Pancreas (tissue), 10 donors: ENCODE data around the gene METTL27. TPM values are rescaled to one million over a fixed set of nuclear protein-coding genes. Genes with fewer than 3 reads are reported as not detected.

ENCODE experiments used
- ATAC-seq, 4 donors: fragments of 200-7000 bp; cut with Tn5 transposase; one replicate each; pipeline versions ENCODE4 v1.8.0 to v1.9.1; 2020; ENCODE audit warnings: mild to moderate bottlenecking in 4 of 4, moderate library complexity in 4 of 4
- DNase-seq, 6 donors: peaks; one replicate each; pipeline ENCODE4 v3.0.0-alpha.2; 2020
- FAIRE-seq: peaks from 2 replicates; lab custom pipeline; 2012; peaks lifted over from hg19 to GRCh38; lab: Jason Lieb, UNC
- H3K27ac ChIP-seq, 4 donors: fragments of 200-600 bp; sonication (generic); 1 replicate in 3 of 4; 2 replicates in 1 of 4; pipeline versions ENCODE4 v1.5.0 to v1.8.0; 2020
- H3K27me3 ChIP-seq, 4 donors: fragments of 200-600 bp; one replicate each; pipeline ENCODE4 v1.8.0; 2021
- H3K36me3 ChIP-seq, 3 donors: fragments of 200-600 bp; sonication (generic) in 1 of 3; one replicate each; pipeline versions ENCODE4 v1.5.0 to v1.8.0; 2020 to 2021
- H3K4me1 ChIP-seq, 3 donors: fragments of 200-600 bp; one replicate each; pipeline ENCODE4 v1.8.0; 2021
- H3K4me3 ChIP-seq, 4 donors: fragments of 200-600 bp; sonication (generic) in 2 of 4; one replicate each; pipeline versions ENCODE4 v1.5.0 to v1.8.0; 2020 to 2021
- H3K9me3 ChIP-seq, 4 donors: fragments of 200-600 bp; one replicate each; pipeline ENCODE4 v1.8.0; 2021
- WGBS, 2 donors: extraction: QIAGEN DNeasy Blood & Tissue Kit; methylation state at CpG; one replicate each; pipeline ENCODE4 v1.1.7; 2013; 5-methylcytosine and 5-hydroxymethylcytosine counted together
- intact Hi-C, 3 donors: fragments of 100-400 bp; cut with DNase I; formaldehyde crosslinking; loops; one replicate each; pipeline versions ENCODE4 v1.11.1 to v1.14.2; 2022
- polyA plus RNA-seq, 2 donors: library from polyadenylated mRNA; stranded (reverse); fragments of 200-250 nt; gene quantifications; one replicate each; pipeline ENCODE4 v1.2.3, GENCODE V29; 2013
- total RNA-seq, 6 donors: library from RNA; stranded (reverse); fragmentation: NEBNext Ultra II Directional in 4 of 6; extraction: Animal tissue kit (Norgen Biotek cat#: 25700) in 4 of 6; gene quantifications; one replicate each; pipeline versions ENCODE4 v1.2.1 to v1.2.4, GENCODE V29; 2021 to 2023
- TF ChIP-seq, protein P1 (sequence below), 4 donors: fragments of 200-600 bp; sonication (generic) in 3 of 4; IDR thresholded peaks; one replicate each; pipeline versions ENCODE4 v1.5.0 to v1.8.0; 2021; ENCODE audit warnings: antibody characterized with exemption in 4 of 4
- donor health status: healthy with polysubstance abuse.
- donor health status: DM: no; HTN: no; CAD: no; lungs with moderate emphysema.
- donor health status: DM: no; HTN: no; CAD: no.
- donor health status: control.
- donor health status: control.
- donor health status: Bipolar disorder and iron deficiency.
- donor health status: DM: yes; HTN: yes; CAD: no.
- donor health status: DM: no; HTN: no; CAD: no.
- donor health status: DM: no; HTN: no; CAD: no.
- donor health status: DM: yes; HTN: yes; CAD: no.

METTL27 gene, protein sequence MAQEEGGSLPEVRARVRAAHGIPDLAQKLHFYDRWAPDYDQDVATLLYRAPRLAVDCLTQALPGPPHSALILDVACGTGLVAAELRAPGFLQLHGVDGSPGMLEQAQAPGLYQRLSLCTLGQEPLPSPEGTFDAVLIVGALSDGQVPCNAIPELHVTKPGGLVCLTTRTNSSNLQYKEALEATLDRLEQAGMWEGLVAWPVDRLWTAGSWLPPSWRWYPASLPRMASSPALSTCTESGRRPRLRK
- 10 to 100 TPM in 1 of 6 donors, 1 to 10 TPM in 5; 3.0 to 11.2 (median 4.7) TPM for total RNA-seq
- 1 to 10 TPM; 5.6 to 6.6 TPM for polyA plus RNA-seq

DNA sequence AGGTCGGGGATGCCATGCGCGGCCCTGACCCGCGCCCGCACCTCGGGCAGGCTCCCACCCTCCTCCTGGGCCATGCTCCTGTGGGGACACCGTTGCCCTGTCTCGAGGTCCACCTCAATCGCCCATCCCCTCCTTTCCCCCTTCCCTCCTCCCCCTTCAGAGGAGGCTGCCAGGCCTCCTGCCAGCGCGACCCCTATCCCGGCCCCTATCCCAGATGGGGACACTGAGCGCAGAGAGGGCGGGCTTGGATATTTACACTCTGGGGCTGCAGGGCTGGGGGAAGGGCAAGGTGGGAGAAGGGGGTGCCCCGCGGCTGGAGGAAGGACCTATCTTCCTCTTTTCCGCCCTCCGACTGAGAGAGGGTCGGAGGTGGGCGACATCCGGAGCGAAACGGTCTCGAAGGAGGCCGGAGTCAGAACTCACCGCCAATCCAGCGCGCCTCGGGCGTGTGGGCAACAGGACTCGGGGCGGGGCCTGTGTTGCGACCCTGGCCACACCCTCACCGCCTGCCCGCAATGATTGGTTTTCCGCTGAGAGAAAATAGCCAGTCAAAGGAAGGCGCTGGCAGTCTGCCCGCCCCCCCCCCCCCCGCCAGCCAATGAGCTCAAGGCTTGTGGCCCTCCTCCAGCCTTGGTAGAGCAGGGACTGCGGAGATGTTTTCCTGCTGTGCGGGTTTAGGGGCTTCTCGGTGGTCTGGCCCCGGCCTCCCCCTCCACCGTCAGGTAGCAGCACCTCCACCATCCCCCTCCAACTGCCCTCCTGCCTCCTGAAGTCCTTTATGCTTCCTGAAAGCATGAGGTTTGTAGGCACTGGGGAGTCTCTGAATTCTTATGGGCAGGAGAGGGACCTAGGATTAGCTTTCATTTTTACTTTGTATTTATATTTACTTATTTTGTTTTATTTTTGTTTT is at the start of gene METTL27:
Gene METTL27, minus strand, starts transcription at position 450 of the 910 bp plus-strand sequence. Its CDS starts 376 bp downstream, at position 74.
- Histone ChIP-seq H3K4me1 (peaks cover 4 to 7% (median 4%) of the 10 kb centered on the region in 3 donors), H3K27ac (peak within 1 kb of the TSS; percentile 42 to 82 (median 62)), H3K27me3 (no peaks in the 10 kb centered on the region), H3K9me3 (no peaks in the 10 kb centered on the region), H3K4me3 (peak within 1 kb of the TSS; percentile 39 to 62 (median 54)), H3K36me3 (no peaks in the 10 kb centered on the region)
- intact Hi-C loops = no loop called here
- FAIRE-seq (no peak), DNase-seq (peak; percentile 93 to 97 (median 94)), ATAC-seq (peak; percentile 97 to 98 (median 98))
- WGBS, 2 donors = 2 to 3% methylated on average over 35 to 43 of the region's 45 CpGs
- TF ChIP-seq, protein P1, sequence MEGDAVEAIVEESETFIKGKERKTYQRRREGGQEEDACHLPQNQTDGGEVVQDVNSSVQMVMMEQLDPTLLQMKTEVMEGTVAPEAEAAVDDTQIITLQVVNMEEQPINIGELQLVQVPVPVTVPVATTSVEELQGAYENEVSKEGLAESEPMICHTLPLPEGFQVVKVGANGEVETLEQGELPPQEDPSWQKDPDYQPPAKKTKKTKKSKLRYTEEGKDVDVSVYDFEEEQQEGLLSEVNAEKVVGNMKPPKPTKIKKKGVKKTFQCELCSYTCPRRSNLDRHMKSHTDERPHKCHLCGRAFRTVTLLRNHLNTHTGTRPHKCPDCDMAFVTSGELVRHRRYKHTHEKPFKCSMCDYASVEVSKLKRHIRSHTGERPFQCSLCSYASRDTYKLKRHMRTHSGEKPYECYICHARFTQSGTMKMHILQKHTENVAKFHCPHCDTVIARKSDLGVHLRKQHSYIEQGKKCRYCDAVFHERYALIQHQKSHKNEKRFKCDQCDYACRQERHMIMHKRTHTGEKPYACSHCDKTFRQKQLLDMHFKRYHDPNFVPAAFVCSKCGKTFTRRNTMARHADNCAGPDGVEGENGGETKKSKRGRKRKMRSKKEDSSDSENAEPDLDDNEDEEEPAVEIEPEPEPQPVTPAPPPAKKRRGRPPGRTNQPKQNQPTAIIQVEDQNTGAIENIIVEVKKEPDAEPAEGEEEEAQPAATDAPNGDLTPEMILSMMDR (IDR thresholded peaks at IDR 0.05) = no peak

DNA sequence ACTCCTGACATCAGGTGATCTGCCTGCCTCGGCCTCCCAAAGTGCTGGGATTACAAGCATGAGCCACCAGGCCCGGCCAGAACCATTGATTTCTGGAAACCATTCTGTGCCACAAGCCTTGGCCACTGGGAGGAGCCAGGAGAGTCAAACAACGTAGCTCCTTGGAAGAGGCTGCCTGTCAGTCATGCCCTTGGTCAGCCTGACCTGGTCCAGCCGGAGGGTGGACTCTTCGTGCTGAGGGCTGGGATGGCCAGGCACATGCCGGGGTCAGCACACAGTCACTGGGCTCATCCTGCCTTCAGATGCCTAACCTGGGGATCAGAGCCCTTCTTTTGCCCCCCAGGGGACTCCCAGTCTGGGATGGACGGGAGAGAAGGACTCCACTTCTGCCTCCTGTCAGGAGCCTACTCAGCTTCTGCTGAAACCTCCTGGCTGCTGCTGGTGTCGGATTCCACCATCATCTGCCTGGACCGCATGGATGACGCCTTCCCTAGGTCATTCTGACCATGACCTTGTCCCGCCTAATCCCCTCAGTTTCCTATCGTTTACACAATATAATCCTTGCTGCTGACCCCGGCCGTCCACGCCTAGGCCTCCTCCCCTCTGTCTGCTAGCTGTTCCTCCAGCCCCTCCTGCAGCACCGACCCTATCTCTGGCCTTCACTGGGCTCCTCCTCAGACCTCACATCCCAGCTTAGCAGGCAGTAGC is 49.0 kb upstream of the METTL27 start:
- Histone ChIP-seq H3K4me1 (no peaks in the 10 kb centered on the region), H3K27ac (no peak overlapping the region), H3K4me3 (no peak overlapping the region), H3K9me3 (no peaks in the 10 kb centered on the region), H3K27me3 (no peaks in the 10 kb centered on the region), H3K36me3 (no peaks in the 10 kb centered on the region)
- WGBS, 2 donors = 72 to 79% methylated on average over 16 of the region's 16 CpGs
- no peak for FAIRE-seq
- intact Hi-C loops = no loop called here
- no peak for ATAC-seq
- TF ChIP-seq, protein P1 (IDR thresholded peaks at IDR 0.05) = no peak
- DNase-seq = no peak

DNA sequence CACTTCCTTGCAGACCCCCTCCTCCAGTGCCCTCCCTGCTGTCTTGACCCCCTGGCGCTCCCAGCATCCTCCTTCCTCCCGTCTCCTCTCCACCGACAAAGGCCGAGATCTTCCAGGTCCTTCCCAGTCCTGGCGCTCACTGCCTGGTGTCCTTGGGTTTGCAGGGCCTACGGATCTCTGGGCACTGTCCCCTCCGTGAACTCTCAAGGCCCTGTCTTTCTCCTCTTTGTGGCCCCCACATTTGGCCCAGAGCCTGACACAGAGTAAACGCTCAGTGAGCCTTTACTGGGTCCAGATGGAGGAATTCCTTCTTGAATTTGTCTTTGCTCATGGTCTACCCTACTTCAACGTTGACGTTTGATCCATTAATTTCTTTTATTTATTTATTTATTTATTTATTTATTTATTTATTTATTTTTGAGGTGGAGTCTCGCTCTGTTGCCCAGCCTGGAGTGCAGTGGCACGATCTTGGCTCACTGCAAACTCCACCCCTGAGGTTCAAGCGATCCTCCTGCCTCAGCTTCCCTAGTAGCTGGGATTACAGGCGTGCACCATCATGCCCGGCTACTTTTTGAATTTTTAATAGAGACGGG is 48.3 kb upstream of the METTL27 start:
- WGBS, 2 donors = 85 to 90% methylated on average over 16 of the region's 16 CpGs
- no peaks in the 10 kb centered on the region for H3K36me3 ChIP-seq
- TF ChIP-seq, protein P1 (IDR thresholded peaks at IDR 0.05) = no peak
- intact Hi-C loops = no loop called here
- DNase-seq (no peak), FAIRE-seq (no peak), ATAC-seq (no peak)
- H3K27me3 ChIP-seq = no peaks in the 10 kb centered on the region
- no peak overlapping the region for H3K4me3 ChIP-seq
- H3K27ac ChIP-seq = no peak overlapping the region
- H3K4me1 ChIP-seq = no peaks in the 10 kb centered on the region
- H3K9me3 ChIP-seq = no peaks in the 10 kb centered on the region

DNA sequence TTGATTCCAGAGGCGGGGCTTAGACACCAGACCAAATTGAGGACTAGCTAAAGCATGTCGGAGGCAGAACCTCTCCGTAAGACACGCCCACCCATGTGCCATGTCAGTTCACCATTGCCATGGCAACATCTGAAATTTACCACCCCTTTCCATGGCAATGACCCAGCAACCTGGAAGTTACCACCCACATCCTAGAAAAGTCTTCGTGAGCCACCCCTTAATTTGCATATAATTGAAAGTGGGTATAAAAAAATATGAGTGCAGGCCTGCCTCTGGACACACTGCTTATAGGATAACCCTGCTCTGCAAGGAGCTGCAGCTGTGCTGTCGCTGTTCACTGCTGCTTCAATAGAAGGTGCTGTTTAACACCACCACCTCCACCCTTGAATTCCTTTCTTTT is 46.6 kb upstream of the METTL27 start:
- no peak for FAIRE-seq
- Histone ChIP-seq H3K36me3 (no peaks in the 10 kb centered on the region), H3K4me3 (no peak overlapping the region), H3K4me1 (no peaks in the 10 kb centered on the region), H3K9me3 (no peaks in the 10 kb centered on the region), H3K27me3 (no peaks in the 10 kb centered on the region), H3K27ac (no peak overlapping the region)
- 67 to 88% methylated on average over 6 of the region's 6 CpGs for WGBS, 2 donors
- ATAC-seq = no peak
- intact Hi-C loops = no loop called here
- DNase-seq = no peak
- TF ChIP-seq, protein P1 (IDR thresholded peaks at IDR 0.05) = no peak
